PFSK-1 (cell line): ENCODE data around the gene NATD1.

Experiments
- FOXP2 ChIP-seq: optimal IDR thresholded peaks from 2 replicates; pipeline ENCODE3; 2011; ENCODE audit warnings: borderline replicate concordance, control low read depth, inconsistent platforms; ENCODE audit not compliant: insufficient read depth; ENCODE audit errors: extremely low read length, extremely low read depth
- POLR2AphosphoS5 ChIP-seq: IDR thresholded peaks from 2 replicates; pipeline ENCODE4 v1.6.1; 2012; ENCODE audit warnings: low read depth, mild to moderate bottlenecking, control low read depth, low read length, moderate library complexity
- REST ChIP-seq, 2 experiments: IDR thresholded peaks; 2 replicates each; pipeline versions ENCODE4 v1.6.1 to v1.8.0; 2011 to 2012; ENCODE audit warnings: low read depth in 2 of 2, low read length in 2 of 2, control low read depth in 1 of 2, inconsistent platforms in 1 of 2, mild to moderate bottlenecking in 1 of 2, moderate library complexity in 1 of 2; ENCODE audit not compliant: insufficient read depth in 1 of 2
- SIN3A ChIP-seq: IDR thresholded peaks from 2 replicates; pipeline ENCODE4 v1.6.1; 2012; ENCODE audit warnings: mild to moderate bottlenecking, low read length, moderate library complexity, borderline replicate concordance; ENCODE audit not compliant: insufficient read depth
- TAF1 ChIP-seq: IDR thresholded peaks from 2 replicates; pipeline ENCODE4 v1.6.1; 2012; ENCODE audit warnings: low read length, control low read depth, borderline replicate concordance; ENCODE audit not compliant: insufficient read depth

NATD1 gene

GRCh38 chr17:21208352-21208751 is 44.9 kb downstream of the NATD1 start:
- no peak for TF ChIP-seq TAF1
- TF ChIP-seq REST (IDR thresholded peaks at IDR 0.05; ENCODE audit: insufficient read depth in 1 of 2, low read depth in 2 of 2, low read length in 2 of 2) = no peak
- TF ChIP-seq SIN3A = no peak
- TF ChIP-seq POLR2AphosphoS5 = no peak
- no peak for TF ChIP-seq FOXP2

- no peak for TF ChIP-seq TAF1
- no peak for TF ChIP-seq POLR2AphosphoS5
- TF ChIP-seq SIN3A = no peak
- no peak for TF ChIP-seq REST (IDR thresholded peaks at IDR 0.05; ENCODE audit: insufficient read depth in 1 of 2, low read depth in 2 of 2, low read length in 2 of 2)
- no peak for TF ChIP-seq FOXP2
These were observed 48.3 kb downstream of the NATD1 start for GRCh38 chr17:21204935-21205334.

- TF ChIP-seq POLR2AphosphoS5 (no peak), SIN3A (no peak), TAF1 (no peak), FOXP2 (no peak), REST (IDR thresholded peaks at IDR 0.05; ENCODE audit: insufficient read depth in 1 of 2, low read depth in 2 of 2, low read length in 2 of 2) (no peak)
These were observed 50.7 kb downstream of the NATD1 start for GRCh38 chr17:21202512-21202911.

GRCh38 chr17:21201874-21202273 is 51.3 kb downstream of the NATD1 start:
- no peak for TF ChIP-seq TAF1

GRCh38 chr17:21201298-21201595 is 52.0 kb downstream of the NATD1 start:
- no peak for TF ChIP-seq REST (IDR thresholded peaks at IDR 0.05; ENCODE audit: insufficient read depth in 1 of 2, low read depth in 2 of 2, low read length in 2 of 2)
- no peak for TF ChIP-seq FOXP2
- no peak for TF ChIP-seq TAF1
- TF ChIP-seq POLR2AphosphoS5 = no peak
- TF ChIP-seq SIN3A = no peak
